Measurements from ENCODE around the gene PLCD3. TPM values are rescaled to one million over a fixed set of nuclear protein-coding genes. Genes with fewer than 3 reads are reported as not detected.
A peak's percentile ranks its signal among the peaks of the same experiment; 100 is the strongest.

Gene PLCD3
- total and polyA plus RNA-seq, 9 of the 15 experiments (the other 6 are each of a cell fraction or from before 2014, with no cell fraction given), result 0.20 to 22.6 (median 7.5) TPM

DNA sequence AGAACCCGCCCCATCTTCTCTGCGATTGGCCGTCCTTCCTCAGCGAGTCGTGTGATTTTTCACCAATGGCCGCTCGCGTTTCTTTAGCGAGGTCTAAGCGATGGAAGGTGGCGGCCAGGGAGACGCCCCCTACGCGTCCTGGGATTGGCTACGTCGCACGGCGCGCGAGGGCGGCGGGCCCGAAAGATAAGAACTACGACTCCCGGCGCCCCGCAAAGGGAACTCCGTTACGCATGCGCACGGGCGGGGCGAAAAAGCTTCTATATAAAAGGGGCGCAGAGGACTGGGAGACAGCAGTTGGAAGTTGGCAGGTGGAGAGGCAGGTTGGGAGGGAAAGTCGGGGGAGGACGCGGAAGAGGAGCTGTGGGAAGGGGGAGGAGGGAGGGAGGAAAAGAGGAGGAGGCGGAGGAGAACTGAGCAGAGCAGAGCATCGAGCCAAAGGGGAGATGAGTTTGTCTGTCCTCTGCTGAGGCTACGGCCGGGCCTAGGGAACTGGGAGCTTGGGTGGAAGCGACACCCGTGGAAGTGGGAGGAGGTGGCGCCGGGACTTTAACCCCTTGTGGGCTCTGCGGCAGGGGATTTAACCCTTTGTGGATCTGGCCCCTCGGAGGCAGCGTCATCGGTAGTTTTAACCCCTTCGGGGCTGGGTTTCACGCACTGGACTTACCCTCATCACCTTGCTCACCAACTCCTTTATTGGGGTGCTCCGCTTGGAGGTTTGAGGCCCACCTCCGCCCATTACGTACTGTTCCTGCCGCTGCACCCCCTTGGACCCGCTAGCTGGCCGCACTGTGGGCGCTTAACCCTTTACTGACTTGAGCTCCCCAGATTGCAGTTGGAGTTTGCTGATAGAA, 16.1 kb upstream of the PLCD3 start, which contains the start of gene HEXIM1 (continued):
- TF ChIP-seq, protein P1, sequence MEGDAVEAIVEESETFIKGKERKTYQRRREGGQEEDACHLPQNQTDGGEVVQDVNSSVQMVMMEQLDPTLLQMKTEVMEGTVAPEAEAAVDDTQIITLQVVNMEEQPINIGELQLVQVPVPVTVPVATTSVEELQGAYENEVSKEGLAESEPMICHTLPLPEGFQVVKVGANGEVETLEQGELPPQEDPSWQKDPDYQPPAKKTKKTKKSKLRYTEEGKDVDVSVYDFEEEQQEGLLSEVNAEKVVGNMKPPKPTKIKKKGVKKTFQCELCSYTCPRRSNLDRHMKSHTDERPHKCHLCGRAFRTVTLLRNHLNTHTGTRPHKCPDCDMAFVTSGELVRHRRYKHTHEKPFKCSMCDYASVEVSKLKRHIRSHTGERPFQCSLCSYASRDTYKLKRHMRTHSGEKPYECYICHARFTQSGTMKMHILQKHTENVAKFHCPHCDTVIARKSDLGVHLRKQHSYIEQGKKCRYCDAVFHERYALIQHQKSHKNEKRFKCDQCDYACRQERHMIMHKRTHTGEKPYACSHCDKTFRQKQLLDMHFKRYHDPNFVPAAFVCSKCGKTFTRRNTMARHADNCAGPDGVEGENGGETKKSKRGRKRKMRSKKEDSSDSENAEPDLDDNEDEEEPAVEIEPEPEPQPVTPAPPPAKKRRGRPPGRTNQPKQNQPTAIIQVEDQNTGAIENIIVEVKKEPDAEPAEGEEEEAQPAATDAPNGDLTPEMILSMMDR (IDR thresholded peaks at IDR 0.05 in 2 of 3, conservative IDR thresholded peaks at IDR 0.05 in 1 of 3; ENCODE audit: insufficient read depth in 2 of 3, low read depth in 1 of 3, low read length in 3 of 3), result peak in 2 of 3 experiments; percentile 0 to 2; a peak in 1 of 6 replicates
- TF ChIP-seq ZFP1 (CRISPR knock-in tag; IDR thresholded peaks at IDR 0.05), result peak; percentile 31; the same call in 1 of the 2 replicates
- TF ChIP-seq RAD21 (CRISPR knock-in tag; conservative IDR thresholded peaks at IDR 0.05 in 1 of 2, IDR thresholded peaks at IDR 0.05 in 1 of 2), result 0 out of 4 replicates have a peak, but pooled peaks of 1 of the 2 experiments have one; percentile 10
- peak; percentile 53; the same call in 1 of the 2 replicates for TF ChIP-seq RFX1 (IDR thresholded peaks at IDR 0.05)
- TF ChIP-seq, protein P2, sequence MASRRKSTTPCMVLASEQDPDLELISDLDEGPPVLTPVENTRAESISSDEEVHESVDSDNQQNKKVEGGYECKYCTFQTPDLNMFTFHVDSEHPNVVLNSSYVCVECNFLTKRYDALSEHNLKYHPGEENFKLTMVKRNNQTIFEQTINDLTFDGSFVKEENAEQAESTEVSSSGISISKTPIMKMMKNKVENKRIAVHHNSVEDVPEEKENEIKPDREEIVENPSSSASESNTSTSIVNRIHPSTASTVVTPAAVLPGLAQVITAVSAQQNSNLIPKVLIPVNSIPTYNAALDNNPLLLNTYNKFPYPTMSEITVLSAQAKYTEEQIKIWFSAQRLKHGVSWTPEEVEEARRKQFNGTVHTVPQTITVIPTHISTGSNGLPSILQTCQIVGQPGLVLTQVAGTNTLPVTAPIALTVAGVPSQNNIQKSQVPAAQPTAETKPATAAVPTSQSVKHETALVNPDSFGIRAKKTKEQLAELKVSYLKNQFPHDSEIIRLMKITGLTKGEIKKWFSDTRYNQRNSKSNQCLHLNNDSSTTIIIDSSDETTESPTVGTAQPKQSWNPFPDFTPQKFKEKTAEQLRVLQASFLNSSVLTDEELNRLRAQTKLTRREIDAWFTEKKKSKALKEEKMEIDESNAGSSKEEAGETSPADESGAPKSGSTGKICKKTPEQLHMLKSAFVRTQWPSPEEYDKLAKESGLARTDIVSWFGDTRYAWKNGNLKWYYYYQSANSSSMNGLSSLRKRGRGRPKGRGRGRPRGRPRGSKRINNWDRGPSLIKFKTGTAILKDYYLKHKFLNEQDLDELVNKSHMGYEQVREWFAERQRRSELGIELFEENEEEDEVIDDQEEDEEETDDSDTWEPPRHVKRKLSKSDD (conservative IDR thresholded peaks at IDR 0.05; ENCODE audit: low read length), result 0 out of 2 replicates have a peak, but pooled peaks have one; percentile 20
- TF ChIP-seq STAT5A (IDR thresholded peaks at IDR 0.05; ENCODE audit: borderline replicate concordance, low read length), result peak; percentile 33; the same call in 1 of the 2 replicates
- TF ChIP-seq, protein P3, sequence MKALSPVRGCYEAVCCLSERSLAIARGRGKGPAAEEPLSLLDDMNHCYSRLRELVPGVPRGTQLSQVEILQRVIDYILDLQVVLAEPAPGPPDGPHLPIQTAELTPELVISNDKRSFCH (CRISPR knock-in tag; IDR thresholded peaks at IDR 0.05), result no peak
- TF ChIP-seq, protein P3 (tag; IDR thresholded peaks at IDR 0.05), result peak; percentile 90
- TF ChIP-seq, protein P4, sequence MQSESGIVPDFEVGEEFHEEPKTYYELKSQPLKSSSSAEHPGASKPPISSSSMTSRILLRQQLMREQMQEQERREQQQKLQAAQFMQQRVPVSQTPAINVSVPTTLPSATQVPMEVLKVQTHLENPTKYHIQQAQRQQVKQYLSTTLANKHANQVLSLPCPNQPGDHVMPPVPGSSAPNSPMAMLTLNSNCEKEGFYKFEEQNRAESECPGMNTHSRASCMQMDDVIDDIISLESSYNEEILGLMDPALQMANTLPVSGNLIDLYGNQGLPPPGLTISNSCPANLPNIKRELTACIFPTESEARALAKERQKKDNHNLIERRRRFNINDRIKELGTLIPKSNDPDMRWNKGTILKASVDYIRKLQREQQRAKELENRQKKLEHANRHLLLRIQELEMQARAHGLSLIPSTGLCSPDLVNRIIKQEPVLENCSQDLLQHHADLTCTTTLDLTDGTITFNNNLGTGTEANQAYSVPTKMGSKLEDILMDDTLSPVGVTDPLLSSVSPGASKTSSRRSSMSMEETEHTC (IDR thresholded peaks at IDR 0.05), result no peak
- no peak; the same call in 1 of the 2 replicates for TF ChIP-seq JUND (IDR thresholded peaks at IDR 0.05; ENCODE audit: borderline replicate concordance, low read depth, low read length)
- peak; percentile 68; the same call in 1 of the 3 replicates for TF ChIP-seq JUND (tag; IDR thresholded peaks at IDR 0.05; ENCODE audit: borderline replicate concordance, low read depth, low read length)
- TF ChIP-seq, protein P5, sequence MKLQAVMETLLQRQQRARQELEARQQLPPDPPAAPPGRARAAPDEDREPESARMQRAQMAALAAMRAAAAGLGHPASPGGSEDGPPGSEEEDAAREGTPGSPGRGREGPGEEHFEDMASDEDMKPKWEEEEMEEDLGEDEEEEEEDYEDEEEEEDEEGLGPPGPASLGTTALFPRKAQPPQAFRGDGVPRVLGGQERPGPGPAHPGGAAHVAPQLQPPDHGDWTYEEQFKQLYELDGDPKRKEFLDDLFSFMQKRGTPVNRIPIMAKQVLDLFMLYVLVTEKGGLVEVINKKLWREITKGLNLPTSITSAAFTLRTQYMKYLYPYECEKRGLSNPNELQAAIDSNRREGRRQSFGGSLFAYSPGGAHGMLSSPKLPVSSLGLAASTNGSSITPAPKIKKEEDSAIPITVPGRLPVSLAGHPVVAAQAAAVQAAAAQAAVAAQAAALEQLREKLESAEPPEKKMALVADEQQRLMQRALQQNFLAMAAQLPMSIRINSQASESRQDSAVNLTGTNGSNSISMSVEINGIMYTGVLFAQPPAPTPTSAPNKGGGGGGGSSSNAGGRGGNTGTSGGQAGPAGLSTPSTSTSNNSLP (IDR thresholded peaks at IDR 0.05; ENCODE audit: borderline replicate concordance, low read depth, low read length), result no peak
- TF ChIP-seq SP2 (IDR thresholded peaks at IDR 0.05; ENCODE audit: extremely low read depth, low read depth, low read length, poor library complexity, severe bottlenecking), result peak; percentile 26
- TF ChIP-seq HDAC8 (tag; IDR thresholded peaks at IDR 0.05), result 0 out of 2 replicates have a peak, but pooled peaks have one; percentile 62
- peak; percentile 80; the same call in 1 of the 2 replicates for TF ChIP-seq NFATC3 (IDR thresholded peaks at IDR 0.05)
- peak; percentile 95 for TF ChIP-seq RBM39 (optimal IDR thresholded peaks at IDR 0.05; ENCODE audit: low read depth, low read length)
- TF ChIP-seq U2AF2 (optimal IDR thresholded peaks at IDR 0.05; ENCODE audit: low read depth, low read length), result no peak

Measured in K562 (cell line).